Measurements from ENCODE around the gene DMRT1. TPM values are rescaled to one million over a fixed set of nuclear protein-coding genes. Genes with fewer than 3 reads are reported as not detected.

Gene DMRT1
- polyA plus RNA-seq, 4 donors = not detected

DNA sequence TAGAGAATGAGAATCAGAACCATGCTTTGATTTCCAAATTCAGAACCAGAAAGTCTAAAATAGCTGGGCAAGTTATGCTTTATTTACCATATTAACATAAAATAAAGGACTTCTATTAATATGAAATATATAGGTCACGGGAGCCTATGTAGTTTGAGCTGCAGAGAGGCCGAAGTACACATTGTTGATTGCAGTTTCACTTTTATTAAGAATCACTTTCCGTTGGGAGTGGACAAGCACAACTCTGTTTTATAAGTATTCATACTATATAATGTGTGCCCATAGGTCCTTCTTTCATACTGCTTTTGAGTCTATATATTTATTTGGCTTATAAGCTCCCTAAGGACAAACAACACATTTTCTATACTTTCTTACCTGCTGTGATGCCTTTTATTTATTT is 76.2 kb downstream of the DMRT1 start:
- DNase-seq (ENCODE audit: low read depth in 4 of 4, low spot score in 2 of 4) = no peak

DNA sequence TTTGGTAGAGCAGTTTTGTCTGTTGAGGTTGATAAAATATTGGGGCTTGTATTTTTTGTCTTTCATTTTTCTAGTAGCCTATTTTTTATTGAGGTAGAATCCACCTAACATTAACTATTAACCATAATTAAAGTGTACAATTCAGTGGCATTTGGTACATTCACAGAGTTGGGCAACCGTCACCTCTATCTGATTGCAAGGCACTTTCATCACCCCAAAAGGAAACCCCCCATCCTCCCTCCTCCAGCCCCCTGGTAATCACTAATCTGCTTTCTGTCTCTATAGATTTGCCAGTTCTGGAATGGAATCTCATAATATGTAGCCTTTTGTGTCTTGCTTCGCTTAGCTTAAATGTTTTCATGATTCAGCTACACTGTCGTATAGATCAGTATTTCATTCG is 79.4 kb downstream of the DMRT1 start:
- no peak for DNase-seq (ENCODE audit: low read depth in 4 of 4, low spot score in 2 of 4)

DNA sequence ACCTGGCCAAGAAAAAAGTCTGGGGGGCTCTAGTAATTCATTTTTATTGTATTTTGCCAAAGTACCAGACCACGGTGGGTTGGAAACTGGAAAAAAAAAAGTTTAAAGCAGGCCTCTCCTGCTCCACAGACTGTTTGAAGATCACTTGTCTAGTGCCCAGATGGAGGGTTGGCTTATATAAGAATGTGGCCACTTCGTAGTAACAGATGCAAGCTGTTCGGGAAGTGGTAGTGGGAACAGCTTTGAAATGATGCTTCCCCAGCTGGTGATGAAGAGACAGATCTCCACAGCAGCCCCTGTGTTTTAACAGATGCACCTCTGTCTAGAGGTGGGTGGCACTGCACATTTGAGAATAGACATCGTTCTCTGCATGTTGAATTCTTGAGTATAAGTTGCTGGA is 80.7 kb downstream of the DMRT1 start:
- no peak for DNase-seq (ENCODE audit: low read depth in 4 of 4, low spot score in 2 of 4)

DNA sequence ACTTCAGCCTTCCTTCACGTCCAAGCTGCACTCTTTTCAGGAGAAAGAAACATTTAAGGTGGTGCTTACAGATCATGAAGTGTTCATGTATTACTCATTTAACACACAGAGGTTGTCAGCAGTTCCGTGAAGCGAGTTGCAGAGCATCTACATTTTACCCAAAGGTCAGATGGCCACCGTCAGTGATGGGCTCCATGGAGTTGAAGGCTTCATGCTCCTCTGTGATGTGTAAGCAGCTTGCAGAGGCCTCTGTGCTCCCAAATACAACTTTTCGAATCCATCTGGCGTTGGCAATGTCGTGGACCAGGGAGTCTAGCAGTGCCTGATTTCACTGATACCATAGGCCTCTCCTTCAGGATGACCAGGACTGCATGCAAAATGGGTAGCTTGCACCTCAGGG is 81.2 kb downstream of the DMRT1 start:
- DNase-seq (ENCODE audit: low read depth in 4 of 4, low spot score in 2 of 4) = no peak

DNA sequence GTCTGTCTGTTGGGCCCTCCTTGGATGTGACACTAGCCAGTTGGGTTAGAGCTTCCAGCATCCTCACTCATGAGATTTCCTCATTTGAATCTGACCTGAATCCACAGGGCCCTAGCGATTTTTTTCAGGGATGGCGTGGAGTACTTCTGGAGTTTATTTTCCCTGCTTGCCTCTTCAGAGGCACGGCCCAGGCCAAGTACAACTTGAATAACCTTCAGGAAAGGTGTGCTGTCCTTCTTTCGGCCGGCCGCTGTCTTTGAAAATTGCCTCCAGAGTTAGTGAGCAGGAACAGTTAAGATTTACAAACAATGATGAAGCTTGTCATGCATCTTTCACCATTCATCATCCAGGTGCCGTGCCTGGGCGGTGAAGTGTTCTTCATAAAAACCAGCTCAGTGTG is 85.5 kb downstream of the DMRT1 start:
- no peak for DNase-seq (ENCODE audit: low read depth in 4 of 4, low spot score in 2 of 4)

- DNase-seq (ENCODE audit: low read depth in 4 of 4, low spot score in 2 of 4) = peak in 1 of 4 donors; percentile 50
These were observed 87.0 kb downstream of the DMRT1 start for GRCh38 chr9:928363-929042.

DNA sequence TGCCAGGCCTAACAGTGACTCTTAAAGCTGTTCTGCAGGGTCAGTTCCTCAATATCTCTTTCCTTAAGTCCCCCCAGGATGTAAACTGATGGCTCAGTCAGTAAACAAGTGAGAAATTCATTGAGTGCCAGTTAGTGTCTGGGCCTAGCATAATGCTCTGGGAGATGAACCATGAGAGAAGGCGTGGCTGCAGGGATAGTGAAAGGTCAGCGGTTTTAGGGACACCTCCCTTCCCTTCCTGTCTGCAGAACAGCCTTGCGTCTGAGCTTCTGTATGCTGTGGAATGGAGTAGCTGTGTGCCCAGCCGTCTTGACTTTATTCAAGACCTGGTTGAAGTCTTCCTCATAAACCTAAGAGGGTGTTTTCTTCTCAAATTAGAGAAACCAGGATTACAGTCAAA is 88.2 kb downstream of the DMRT1 start:
- DNase-seq (ENCODE audit: low read depth in 4 of 4, low spot score in 2 of 4) = no peak

GRCh38 chr9:933356-933755 is 91.9 kb downstream of the DMRT1 start:
- no peak for DNase-seq (ENCODE audit: low read depth in 4 of 4, low spot score in 2 of 4)

- no peak for DNase-seq (ENCODE audit: low read depth in 4 of 4, low spot score in 2 of 4)
These were observed 94.0 kb downstream of the DMRT1 start for GRCh38 chr9:935348-935965.

DNA sequence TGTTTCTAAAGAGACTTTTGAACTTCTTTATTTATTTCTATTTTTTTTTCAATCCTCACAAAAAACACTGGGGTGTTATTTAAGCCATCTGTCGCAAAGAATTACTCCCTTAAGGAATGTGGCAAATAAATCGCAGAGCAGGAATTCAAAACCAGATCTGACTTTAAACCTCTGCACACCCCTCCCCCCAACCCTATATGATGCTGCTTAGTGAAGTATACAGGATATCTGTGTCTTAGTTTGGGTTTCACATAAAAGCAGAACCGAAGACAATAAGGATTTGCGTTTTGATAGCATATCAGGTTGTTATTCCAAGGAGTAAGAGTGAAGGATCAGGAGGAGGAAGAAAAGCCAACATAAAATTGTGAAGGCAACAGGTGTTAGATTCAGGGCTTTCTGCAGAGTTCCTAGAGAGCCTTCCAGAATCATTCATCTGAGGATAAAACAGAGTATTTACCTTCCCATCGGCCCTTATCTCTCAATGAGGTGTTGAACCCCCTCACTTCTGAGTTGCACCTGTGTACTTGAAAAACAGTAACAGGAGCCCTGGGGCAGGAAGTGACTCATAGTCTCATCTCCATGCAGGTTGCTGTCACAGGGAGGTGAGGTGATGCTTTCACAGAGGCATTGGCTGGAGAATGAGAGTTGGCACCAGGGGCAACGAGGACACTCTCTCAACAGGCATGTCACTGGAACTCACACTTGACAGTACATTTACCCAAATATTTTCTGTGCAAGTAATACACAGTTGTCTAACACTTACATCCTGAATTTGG is 101.5 kb downstream of the DMRT1 start:
- no peak for DNase-seq (ENCODE audit: low read depth in 4 of 4, low spot score in 2 of 4)

GRCh38 chr9:947985-948384 is 106.5 kb downstream of the DMRT1 start:
- DNase-seq (ENCODE audit: low read depth in 4 of 4, low spot score in 2 of 4) = no peak

- DNase-seq (ENCODE audit: low read depth in 4 of 4, low spot score in 2 of 4) = no peak
These were observed 107.0 kb downstream of the DMRT1 start for GRCh38 chr9:948497-948896.

- no peak for DNase-seq (ENCODE audit: low read depth in 4 of 4, low spot score in 2 of 4)
These were observed 108.6 kb downstream of the DMRT1 start for GRCh38 chr9:950139-950538.

DNA sequence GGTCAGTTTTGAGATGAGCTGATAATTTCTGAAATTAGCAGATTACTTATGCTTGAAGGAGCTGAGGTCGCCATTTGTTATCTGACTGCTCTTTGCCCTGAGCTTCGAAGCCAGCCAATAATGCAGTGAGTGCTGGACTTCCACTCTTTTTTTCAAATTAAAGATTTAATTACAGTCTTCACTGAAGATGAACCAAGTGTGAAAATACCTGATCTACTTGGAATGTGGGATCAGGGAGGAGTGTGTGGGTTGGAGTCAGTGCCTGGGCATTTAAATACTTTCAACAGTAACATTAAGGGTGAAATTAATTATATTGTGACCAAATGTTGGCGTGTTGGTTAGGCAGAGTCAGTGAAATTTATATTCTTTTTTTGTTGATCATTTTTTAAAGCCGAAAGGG is 111.0 kb downstream of the DMRT1 start:
- no peak for DNase-seq (ENCODE audit: low read depth in 4 of 4, low spot score in 2 of 4)

DNA sequence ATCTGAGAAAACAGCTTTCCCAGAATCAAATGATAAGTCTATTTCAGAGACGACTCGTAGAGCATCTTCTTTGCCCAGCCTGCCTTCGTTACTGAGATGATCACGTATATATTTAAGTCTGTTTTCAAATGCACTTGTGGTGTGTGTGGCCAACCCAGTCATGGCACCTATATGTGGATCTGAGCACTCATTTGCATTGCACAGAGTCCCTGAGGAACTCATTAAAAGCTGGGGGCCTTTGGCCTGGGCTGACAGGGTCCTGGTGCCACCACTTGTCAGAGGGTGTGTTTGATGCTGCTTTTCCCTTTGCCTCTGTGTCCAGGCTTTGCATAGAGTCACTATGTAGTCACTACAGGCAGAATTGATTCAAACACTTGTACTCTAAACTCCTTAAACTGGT is 117.6 kb downstream of the DMRT1 start:
- no peak for DNase-seq (ENCODE audit: low read depth in 4 of 4, low spot score in 2 of 4)

DNA sequence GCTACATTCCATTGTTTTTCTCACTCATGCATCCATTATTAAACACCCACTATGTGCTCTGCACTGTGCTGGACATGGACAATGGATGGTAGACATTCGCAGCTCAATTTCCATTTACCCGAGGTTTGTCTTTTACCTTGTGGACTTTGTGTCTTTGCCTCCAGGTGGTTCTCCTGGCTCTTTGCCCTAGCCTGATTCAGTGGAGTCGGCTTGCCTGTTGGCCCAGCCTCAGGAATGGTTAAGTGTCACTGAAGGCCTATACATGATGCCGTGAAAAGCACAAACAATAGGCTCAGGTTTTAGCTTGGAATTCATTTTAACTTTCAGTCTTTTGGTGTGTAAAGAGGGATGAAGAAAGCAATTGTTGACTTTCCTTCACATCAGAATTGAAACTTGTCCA is 118.4 kb downstream of the DMRT1 start:
- no peak for DNase-seq (ENCODE audit: low read depth in 4 of 4, low spot score in 2 of 4)

GRCh38 chr9:962023-962422 is 120.5 kb downstream of the DMRT1 start:
- DNase-seq (ENCODE audit: low read depth in 4 of 4, low spot score in 2 of 4) = no peak

DNA sequence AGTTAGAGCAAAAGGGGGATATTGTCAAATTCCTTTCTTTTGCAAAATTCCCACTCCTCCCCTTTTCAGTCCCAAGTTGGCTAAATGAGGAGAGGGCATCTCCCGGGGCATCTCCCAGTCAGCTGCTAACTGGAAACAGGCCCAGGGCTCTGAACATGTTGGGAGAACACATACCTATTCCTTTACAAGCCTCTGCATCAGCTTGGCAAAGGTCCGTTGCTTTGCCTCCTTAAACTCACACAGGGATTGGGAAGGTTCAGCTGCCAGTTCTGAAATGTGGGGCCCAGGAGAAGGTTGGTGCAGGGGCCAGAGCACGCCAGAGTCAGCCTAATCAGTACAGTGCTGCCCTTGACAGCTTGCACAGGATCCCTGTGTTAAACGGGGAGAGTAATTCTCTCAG is 124.0 kb downstream of the DMRT1 start:
- DNase-seq (ENCODE audit: low read depth in 4 of 4, low spot score in 2 of 4) = no peak

- DNase-seq (ENCODE audit: low read depth in 4 of 4, low spot score in 2 of 4) = no peak
These were observed 125.4 kb downstream of the DMRT1 start for GRCh38 chr9:966870-967269.

DNA sequence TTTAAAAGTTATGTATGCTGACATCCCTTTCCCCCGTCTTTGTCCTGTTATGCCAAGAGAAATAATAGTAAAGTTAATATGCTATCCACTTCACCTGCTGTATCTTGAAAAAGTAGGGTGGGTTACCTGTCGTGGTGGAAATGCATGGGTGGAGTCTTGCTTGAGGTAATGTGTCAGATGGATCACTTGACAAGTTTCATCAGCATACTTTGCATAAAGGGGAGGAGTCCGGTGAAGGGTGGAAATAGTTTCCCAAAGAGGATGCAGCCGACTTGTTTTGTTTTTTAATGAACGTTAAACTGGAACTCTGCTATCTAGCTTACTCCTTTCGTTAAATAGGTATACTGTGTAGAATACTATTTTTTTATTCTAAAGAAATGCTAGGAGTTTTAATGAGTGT is 125.9 kb downstream of the DMRT1 start:
- DNase-seq (ENCODE audit: low read depth in 4 of 4, low spot score in 2 of 4) = no peak

DNA sequence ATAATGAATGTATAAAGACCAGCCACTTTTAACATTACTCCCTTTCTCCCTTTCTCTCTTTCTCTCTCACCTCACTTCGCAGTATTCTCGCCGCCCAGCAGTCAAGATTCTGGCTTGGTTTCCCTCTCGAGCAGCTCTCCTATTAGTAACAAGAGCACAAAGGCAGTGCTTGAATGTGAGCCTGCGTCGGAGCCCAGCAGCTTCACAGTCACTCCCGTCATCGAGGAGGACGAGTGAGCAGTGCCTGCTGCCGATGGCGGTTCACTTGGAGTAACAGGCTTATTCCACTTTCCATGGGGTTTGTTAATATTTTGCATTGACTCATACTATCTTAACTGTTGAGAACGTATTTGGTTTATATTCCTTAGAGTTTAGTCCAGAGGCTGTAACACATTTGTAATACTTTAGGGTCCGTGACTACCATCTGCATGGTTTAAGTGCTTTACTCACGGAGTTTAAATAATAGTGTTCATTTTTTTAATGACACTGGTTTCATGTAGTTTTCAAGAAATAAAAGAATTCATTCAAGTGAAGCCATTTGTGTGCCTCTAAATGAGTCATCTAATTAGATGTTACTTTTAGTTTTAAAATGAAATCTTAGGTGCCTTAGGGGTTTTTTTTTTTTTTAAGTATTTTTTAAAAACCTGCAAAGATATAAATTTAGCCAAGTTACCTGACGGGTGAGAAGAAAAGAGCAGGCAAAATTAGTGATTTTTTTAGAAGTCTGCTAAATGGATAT is 126.6 kb downstream of the DMRT1 start:
- no peak for DNase-seq (ENCODE audit: low read depth in 4 of 4, low spot score in 2 of 4)

Measured in left renal cortex interstitium (tissue), 4 donors.